ENCODE measurements around the gene ADAM12. TPM values are rescaled to one million over a fixed set of nuclear protein-coding genes. Genes with fewer than 3 reads are reported as not detected.

The ADAM12 gene
- total RNA-seq, 1 experiment from 2014 or later: 0.24 TPM

DNA sequence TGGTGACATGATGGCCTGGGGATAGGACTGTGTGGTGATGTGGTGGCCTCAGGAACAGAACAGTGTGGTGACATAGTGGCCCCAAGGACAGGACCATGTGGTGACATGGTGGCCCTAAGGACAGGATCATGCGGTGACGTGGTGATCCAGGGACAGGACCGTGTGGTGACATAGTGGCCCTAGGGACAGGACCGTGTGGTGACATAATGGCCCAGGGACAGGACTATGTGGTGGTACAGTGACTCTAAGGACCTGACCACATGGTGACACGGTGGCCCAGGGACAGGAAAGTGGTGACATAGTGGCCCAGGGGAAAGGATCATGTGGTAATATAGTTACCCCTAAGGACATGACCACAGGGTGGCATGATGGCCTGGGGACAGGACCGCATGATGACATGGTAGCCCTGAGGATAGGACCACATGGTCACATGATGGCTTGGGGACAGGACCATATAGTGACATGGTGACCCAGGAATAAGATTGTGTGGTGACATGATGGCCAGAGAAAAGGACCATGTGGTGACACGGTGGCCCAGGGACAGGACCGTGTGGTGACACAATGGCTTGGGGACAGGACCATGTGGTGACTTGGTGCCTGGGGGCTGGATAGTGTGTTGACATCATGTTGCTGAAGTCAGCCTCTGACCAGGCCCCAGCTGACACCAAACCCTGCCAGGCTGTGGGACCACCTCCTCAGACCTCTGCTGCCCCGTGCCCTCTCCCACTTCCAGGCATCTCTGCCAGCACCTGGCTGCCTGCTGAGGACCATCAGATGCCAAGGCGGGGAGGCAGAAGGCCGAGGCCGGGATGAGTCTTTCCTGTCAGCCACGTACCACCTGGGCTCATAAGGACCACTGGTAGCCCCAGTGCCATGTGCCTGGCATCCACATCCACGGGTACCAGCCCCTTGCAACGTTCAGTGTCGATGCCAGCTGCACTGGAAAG lies 99.5 kb downstream of the ADAM12 start:
- Histone ChIP-seq H2BK15ac (ENCODE audit: low read depth, low read length) (no peak overlapping the region), H3K14ac (ENCODE audit: insufficient read depth, low read length) (no peak overlapping the region; the same call in 1 of the 2 replicates), H2AFZ (ENCODE audit: low read length) (no peak overlapping the region), H2AK5ac (ENCODE audit: insufficient read length, low read length) (no peak overlapping the region), H3K9ac (ENCODE audit: extremely low read depth, insufficient read length, low read length) (no peak overlapping the region), H2BK5ac (ENCODE audit: insufficient read length, low read length) (no peak overlapping the region), H3K18ac (ENCODE audit: insufficient read length, low read depth, low read length) (no peak overlapping the region), H4K8ac (replicated peaks; ENCODE audit: insufficient read length, low read depth, low read length) (no peak overlapping the region), H3K4me2 (ENCODE audit: insufficient read depth, insufficient read length, low read length) (no peak overlapping the region), H3T11ph (ENCODE audit: low read length) (no peak overlapping the region), H2BK120ac (ENCODE audit: low read depth, low read length, poor library complexity, severe bottlenecking) (no peak overlapping the region), H4K91ac (ENCODE audit: insufficient read length, low read depth, low read length) (no peak overlapping the region), H2BK12ac (ENCODE audit: insufficient read length, low read depth, low read length) (no peak overlapping the region), H3K23ac (ENCODE audit: insufficient read length, low read depth, low read length) (no peak overlapping the region), H4K20me1 (ENCODE audit: control insufficient read depth, insufficient read depth, insufficient read length) (no peaks in the 10 kb centered on the region), H3K4ac (ENCODE audit: low read depth, low read length) (no peak overlapping the region), H3K56ac (ENCODE audit: insufficient read length, low read depth, low read length) (no peak overlapping the region), H3K79me1 (ENCODE audit: insufficient read depth, low read depth, low read length, poor library complexity, severe bottlenecking) (no peaks in the 10 kb centered on the region), H2BK20ac (ENCODE audit: low read depth, low read length, poor library complexity, severe bottlenecking) (no peak overlapping the region), H3K4me1 (ENCODE audit: insufficient read depth, low read length) (no peaks in the 10 kb centered on the region), H3K23me2 (ENCODE audit: insufficient read length, low read depth, low read length, poor library complexity, severe bottlenecking) (no peaks in the 10 kb centered on the region), H3K9me3 (ENCODE audit: control insufficient read depth, low read depth, low read length) (no peaks in the 10 kb centered on the region), H3K27me3 (ENCODE audit: insufficient read depth, low read length) (no peaks in the 10 kb centered on the region), H4K5ac (ENCODE audit: insufficient read length, low read depth, low read length) (no peak overlapping the region), H3K27ac (ENCODE audit: insufficient read length, low read depth, low read length) (no peak overlapping the region), H3K79me2 (ENCODE audit: insufficient read depth, low read length) (no peaks in the 10 kb centered on the region)
- Mint-ChIP-seq H3K36me3 (ENCODE audit: insufficient read depth in 1 of 3, low read depth in 3 of 3) (no peaks in the 10 kb centered on the region), H3K27me3 (ENCODE audit: low read depth) (no peaks in the 10 kb centered on the region), H3K4me3 (no peak overlapping the region), H3K27ac (no peak overlapping the region; a peak in 2 of 7 replicates), H3K9me3 (no peaks in the 10 kb centered on the region; a peak in 1 of 5 replicates), H3K4me1 (0 out of 4 replicates have a peak, but pooled peaks cover 2% of the 10 kb centered on the region in 2 experiments)
- no peak for DNase-seq
- WGBS (ENCODE audit: extremely low coverage, insufficient read length, low lambda C conversion rate): no CpG with 5 or more reads among the region's 16 CpGs
- TF ChIP-seq, protein P1, sequence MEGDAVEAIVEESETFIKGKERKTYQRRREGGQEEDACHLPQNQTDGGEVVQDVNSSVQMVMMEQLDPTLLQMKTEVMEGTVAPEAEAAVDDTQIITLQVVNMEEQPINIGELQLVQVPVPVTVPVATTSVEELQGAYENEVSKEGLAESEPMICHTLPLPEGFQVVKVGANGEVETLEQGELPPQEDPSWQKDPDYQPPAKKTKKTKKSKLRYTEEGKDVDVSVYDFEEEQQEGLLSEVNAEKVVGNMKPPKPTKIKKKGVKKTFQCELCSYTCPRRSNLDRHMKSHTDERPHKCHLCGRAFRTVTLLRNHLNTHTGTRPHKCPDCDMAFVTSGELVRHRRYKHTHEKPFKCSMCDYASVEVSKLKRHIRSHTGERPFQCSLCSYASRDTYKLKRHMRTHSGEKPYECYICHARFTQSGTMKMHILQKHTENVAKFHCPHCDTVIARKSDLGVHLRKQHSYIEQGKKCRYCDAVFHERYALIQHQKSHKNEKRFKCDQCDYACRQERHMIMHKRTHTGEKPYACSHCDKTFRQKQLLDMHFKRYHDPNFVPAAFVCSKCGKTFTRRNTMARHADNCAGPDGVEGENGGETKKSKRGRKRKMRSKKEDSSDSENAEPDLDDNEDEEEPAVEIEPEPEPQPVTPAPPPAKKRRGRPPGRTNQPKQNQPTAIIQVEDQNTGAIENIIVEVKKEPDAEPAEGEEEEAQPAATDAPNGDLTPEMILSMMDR (conservative IDR thresholded peaks at IDR 0.05): no peak

All from H9 (cell line).